Liver (tissue), 9 donors: ENCODE data around the gene GNB1. TPM values are rescaled to one million over a fixed set of nuclear protein-coding genes. Genes with fewer than 3 reads are reported as not detected.

Source experiments
- DNase-seq: peaks from one replicate; pipeline ENCODE4 v3.0.0-alpha.2; 2017; ENCODE audit warnings: low spot score
- H3K27ac ChIP-seq, 2 donors: one replicate each; pipeline ENCODE4 v1.7.0; 2013; ENCODE audit warnings: inconsistent platforms in 2 of 2, low read length in 2 of 2, control low read depth in 1 of 2, low read depth in 1 of 2, mild to moderate bottlenecking in 1 of 2
- H3K27me3 ChIP-seq, 4 donors: one replicate each; pipeline versions ENCODE4 v1.6.1 to v1.7.0; 2013; ENCODE audit warnings: low read length in 3 of 4, inconsistent platforms in 1 of 4, mild to moderate bottlenecking in 1 of 4, moderate library complexity in 1 of 4; ENCODE audit not compliant: control insufficient read depth in 4 of 4, insufficient read depth in 4 of 4
- H3K36me3 ChIP-seq, 4 donors: one replicate each; pipeline versions ENCODE4 v1.6.1 to v1.7.0; 2013; ENCODE audit warnings: low read length in 3 of 4, mild to moderate bottlenecking in 3 of 4, low read depth in 1 of 4, moderate library complexity in 1 of 4; ENCODE audit not compliant: control insufficient read depth in 4 of 4, insufficient read depth in 3 of 4
- H3K4me1 ChIP-seq, 4 donors: one replicate each; pipeline versions ENCODE4 v1.6.1 to v1.7.0; 2013; ENCODE audit warnings: low read length in 3 of 4, mild to moderate bottlenecking in 3 of 4, moderate library complexity in 1 of 4; ENCODE audit not compliant: control insufficient read depth in 4 of 4, insufficient read depth in 4 of 4
- H3K4me3 ChIP-seq, 3 donors: one replicate each; pipeline versions ENCODE4 v1.6.1 to v1.7.0; 2013; ENCODE audit warnings: low read length in 3 of 3, control low read depth in 1 of 3, low read depth in 1 of 3, mild to moderate bottlenecking in 1 of 3
- H3K9ac ChIP-seq, 2 donors: one replicate each; pipeline ENCODE4 v1.7.0; 2013; ENCODE audit warnings: low read length in 2 of 2, mild to moderate bottlenecking in 2 of 2, moderate library complexity in 2 of 2, control low read depth in 1 of 2, low read depth in 1 of 2
- H3K9me3 ChIP-seq, 4 donors: one replicate each; pipeline versions ENCODE4 v1.6.1 to v1.7.0; 2013; ENCODE audit warnings: low read length in 3 of 4; ENCODE audit not compliant: control insufficient read depth in 4 of 4
- EGR1 ChIP-seq, 2 donors: IDR thresholded peaks; 2 replicates each; pipeline ENCODE4 v1.6.1; 2016 to 2018; ENCODE audit warnings: antibody characterized with exemption in 2 of 2, low read depth in 2 of 2
- FOXA1 ChIP-seq: IDR thresholded peaks from 2 replicates; pipeline ENCODE4 v1.6.1; 2016; ENCODE audit warnings: antibody characterized with exemption
- FOXA2 ChIP-seq: IDR thresholded peaks from 2 replicates; pipeline ENCODE4 v1.6.1; 2016; ENCODE audit warnings: antibody characterized with exemption
- GABPA ChIP-seq, 2 donors: IDR thresholded peaks in 1 of 2; conservative IDR thresholded peaks in 1 of 2; 2 replicates each; pipeline ENCODE4 v1.6.1; 2016; ENCODE audit warnings: antibody characterized with exemption in 2 of 2, mild to moderate bottlenecking in 1 of 2, moderate library complexity in 1 of 2
- HNF4A ChIP-seq, 2 donors: conservative IDR thresholded peaks; 2 replicates each; pipeline ENCODE4 v1.6.1; 2016; ENCODE audit warnings: antibody characterized with exemption in 2 of 2, mild to moderate bottlenecking in 2 of 2
- HNF4G ChIP-seq: IDR thresholded peaks from 2 replicates; pipeline ENCODE4 v1.6.1; 2016; ENCODE audit warnings: antibody characterized with exemption
- JUND ChIP-seq, 2 donors: IDR thresholded peaks; 2 replicates each; pipeline ENCODE4 v1.6.1; 2016; ENCODE audit warnings: antibody characterized with exemption in 2 of 2
- MAX ChIP-seq: IDR thresholded peaks from 2 replicates; pipeline ENCODE4 v1.6.1; 2016; ENCODE audit warnings: antibody characterized with exemption
- NR2F2 ChIP-seq: IDR thresholded peaks from 2 replicates; pipeline ENCODE4 v1.6.1; 2016; ENCODE audit warnings: antibody characterized with exemption
- RAD21 ChIP-seq, 2 donors: IDR thresholded peaks; 2 replicates each; pipeline ENCODE4 v1.6.1; 2016; ENCODE audit warnings: antibody characterized with exemption in 2 of 2, mild to moderate bottlenecking in 2 of 2
- RXRA ChIP-seq, 2 donors: IDR thresholded peaks; 2 replicates each; pipeline ENCODE4 v1.6.1; 2017 to 2018; ENCODE audit warnings: antibody characterized with exemption in 2 of 2, mild to moderate bottlenecking in 1 of 2
- SP1 ChIP-seq: IDR thresholded peaks from 2 replicates; pipeline ENCODE4 v1.6.1; 2018; ENCODE audit warnings: antibody characterized with exemption, mild to moderate bottlenecking
- TAF1 ChIP-seq: conservative IDR thresholded peaks from 2 replicates; pipeline ENCODE4 v1.6.1; 2016; ENCODE audit warnings: antibody characterized with exemption, mild to moderate bottlenecking
- YY1 ChIP-seq: IDR thresholded peaks from 2 replicates; pipeline ENCODE4 v1.6.1; 2016; ENCODE audit warnings: antibody characterized with exemption, mild to moderate bottlenecking
- ZBTB33 ChIP-seq: IDR thresholded peaks from 2 replicates; pipeline ENCODE4 v1.6.1; 2016; ENCODE audit warnings: antibody characterized with exemption
- WGBS: extraction: QIAGEN DNeasy Blood & Tissue Kit; methylation state at CpG from one replicate; pipeline ENCODE4 v1.1.7; 2013; 5-methylcytosine and 5-hydroxymethylcytosine counted together
- polyA plus RNA-seq, 2 donors: library from polyadenylated mRNA; stranded (reverse) in 1 of 2; unstranded in 1 of 2; fragments of 200-250 nt in 1 of 2; fragments of >200 nt in 1 of 2; fragmentation: Nextera tagmentation in 1 of 2; extraction: Ambion mirVana in 1 of 2; gene quantifications; one replicate each; pipeline versions ENCODE4 v1.2.1 to v1.2.3, GENCODE V29; 2013 to 2015
- total RNA-seq, 2 donors: library from RNA; depleted of rRNA; stranded (reverse); fragments of >200 nt; gene quantifications; one replicate each; pipeline ENCODE4 v1.2.3, GENCODE V29; 2014
- TF ChIP-seq, protein P1 (sequence below): IDR thresholded peaks from 2 replicates; pipeline ENCODE4 v1.6.1; 2016; ENCODE audit warnings: antibody characterized with exemption, mild to moderate bottlenecking
- TF ChIP-seq, protein P2 (sequence below): fragments of 150-350 bp; IDR thresholded peaks from 2 replicates; pipeline ENCODE4 v1.5.1; 2017; ENCODE audit warnings: improper control_type of control experiment, low read depth, low read length; ENCODE audit not compliant: missing input control
- TF ChIP-seq, protein P3 (sequence below): IDR thresholded peaks from 2 replicates; pipeline ENCODE4 v1.6.1; 2016; ENCODE audit warnings: antibody characterized with exemption
- donor health status: healthy.
- donor health status: healthy.
- donor health status: healthy.
- donor health status: healthy.
- donor health status: healthy.

GNB1 gene
- total and polyA plus RNA-seq, 4 donors = 22.3 to 68.5 (median 52.7) TPM

- no peak for DNase-seq
- Histone ChIP-seq H3K27me3 (no peaks in the 10 kb centered on the region), H3K9me3 (no peaks in the 10 kb centered on the region), H3K4me1 (peaks cover 10 to 20% (median 16%) of the 10 kb centered on the region in 4 donors), H3K27ac (no peak overlapping the region), H3K9ac (no peak overlapping the region), H3K36me3 (no peaks in the 10 kb centered on the region), H3K4me3 (no peak overlapping the region)
- TF ChIP-seq HNF4G (no peak), TAF1 (no peak), GABPA (IDR thresholded peaks at IDR 0.05 in 1 of 2, conservative IDR thresholded peaks at IDR 0.05 in 1 of 2) (no peak), FOXA1 (no peak), EGR1 (IDR thresholded peaks at IDR 0.05; ENCODE audit: low read depth in 2 of 2) (no peak), SP1 (no peak), NR2F2 (no peak), HNF4A (conservative IDR thresholded peaks at IDR 0.05) (no peak), JUND (IDR thresholded peaks at IDR 0.05) (no peak), YY1 (no peak), ZBTB33 (no peak), RXRA (IDR thresholded peaks at IDR 0.05) (no peak), FOXA2 (no peak), MAX (no peak), RAD21 (IDR thresholded peaks at IDR 0.05) (no peak)
- TF ChIP-seq, protein P1, sequence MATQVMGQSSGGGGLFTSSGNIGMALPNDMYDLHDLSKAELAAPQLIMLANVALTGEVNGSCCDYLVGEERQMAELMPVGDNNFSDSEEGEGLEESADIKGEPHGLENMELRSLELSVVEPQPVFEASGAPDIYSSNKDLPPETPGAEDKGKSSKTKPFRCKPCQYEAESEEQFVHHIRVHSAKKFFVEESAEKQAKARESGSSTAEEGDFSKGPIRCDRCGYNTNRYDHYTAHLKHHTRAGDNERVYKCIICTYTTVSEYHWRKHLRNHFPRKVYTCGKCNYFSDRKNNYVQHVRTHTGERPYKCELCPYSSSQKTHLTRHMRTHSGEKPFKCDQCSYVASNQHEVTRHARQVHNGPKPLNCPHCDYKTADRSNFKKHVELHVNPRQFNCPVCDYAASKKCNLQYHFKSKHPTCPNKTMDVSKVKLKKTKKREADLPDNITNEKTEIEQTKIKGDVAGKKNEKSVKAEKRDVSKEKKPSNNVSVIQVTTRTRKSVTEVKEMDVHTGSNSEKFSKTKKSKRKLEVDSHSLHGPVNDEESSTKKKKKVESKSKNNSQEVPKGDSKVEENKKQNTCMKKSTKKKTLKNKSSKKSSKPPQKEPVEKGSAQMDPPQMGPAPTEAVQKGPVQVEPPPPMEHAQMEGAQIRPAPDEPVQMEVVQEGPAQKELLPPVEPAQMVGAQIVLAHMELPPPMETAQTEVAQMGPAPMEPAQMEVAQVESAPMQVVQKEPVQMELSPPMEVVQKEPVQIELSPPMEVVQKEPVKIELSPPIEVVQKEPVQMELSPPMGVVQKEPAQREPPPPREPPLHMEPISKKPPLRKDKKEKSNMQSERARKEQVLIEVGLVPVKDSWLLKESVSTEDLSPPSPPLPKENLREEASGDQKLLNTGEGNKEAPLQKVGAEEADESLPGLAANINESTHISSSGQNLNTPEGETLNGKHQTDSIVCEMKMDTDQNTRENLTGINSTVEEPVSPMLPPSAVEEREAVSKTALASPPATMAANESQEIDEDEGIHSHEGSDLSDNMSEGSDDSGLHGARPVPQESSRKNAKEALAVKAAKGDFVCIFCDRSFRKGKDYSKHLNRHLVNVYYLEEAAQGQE = no peak
- TF ChIP-seq, protein P2, sequence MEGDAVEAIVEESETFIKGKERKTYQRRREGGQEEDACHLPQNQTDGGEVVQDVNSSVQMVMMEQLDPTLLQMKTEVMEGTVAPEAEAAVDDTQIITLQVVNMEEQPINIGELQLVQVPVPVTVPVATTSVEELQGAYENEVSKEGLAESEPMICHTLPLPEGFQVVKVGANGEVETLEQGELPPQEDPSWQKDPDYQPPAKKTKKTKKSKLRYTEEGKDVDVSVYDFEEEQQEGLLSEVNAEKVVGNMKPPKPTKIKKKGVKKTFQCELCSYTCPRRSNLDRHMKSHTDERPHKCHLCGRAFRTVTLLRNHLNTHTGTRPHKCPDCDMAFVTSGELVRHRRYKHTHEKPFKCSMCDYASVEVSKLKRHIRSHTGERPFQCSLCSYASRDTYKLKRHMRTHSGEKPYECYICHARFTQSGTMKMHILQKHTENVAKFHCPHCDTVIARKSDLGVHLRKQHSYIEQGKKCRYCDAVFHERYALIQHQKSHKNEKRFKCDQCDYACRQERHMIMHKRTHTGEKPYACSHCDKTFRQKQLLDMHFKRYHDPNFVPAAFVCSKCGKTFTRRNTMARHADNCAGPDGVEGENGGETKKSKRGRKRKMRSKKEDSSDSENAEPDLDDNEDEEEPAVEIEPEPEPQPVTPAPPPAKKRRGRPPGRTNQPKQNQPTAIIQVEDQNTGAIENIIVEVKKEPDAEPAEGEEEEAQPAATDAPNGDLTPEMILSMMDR = no peak
- TF ChIP-seq, protein P3, sequence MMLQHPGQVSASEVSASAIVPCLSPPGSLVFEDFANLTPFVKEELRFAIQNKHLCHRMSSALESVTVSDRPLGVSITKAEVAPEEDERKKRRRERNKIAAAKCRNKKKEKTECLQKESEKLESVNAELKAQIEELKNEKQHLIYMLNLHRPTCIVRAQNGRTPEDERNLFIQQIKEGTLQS = no peak
- 92% methylated on average over 23 of the region's 23 CpGs for WGBS
Observed at GRCh38 chr1:1915911-1916840, 25.3 kb upstream of the GNB1 start.
